H9 (cell line): ENCODE measurements around the gene PTMA. TPM values are rescaled to one million over a fixed set of nuclear protein-coding genes. Genes with fewer than 3 reads are reported as not detected.

Experiments
- DNase-seq: peaks from one replicate; pipeline ENCODE4 v3.0.0-alpha.2; 2017
- H2AFZ ChIP-seq: one replicate; pipeline ENCODE4 v1.6.1; 2013; ENCODE audit warnings: mild to moderate bottlenecking, low read length, control low read depth, moderate library complexity
- H2AK5ac ChIP-seq: 2 replicates; pipeline ENCODE4 v1.6.1; 2013; ENCODE audit warnings: low read length, control low read depth, mixed read lengths; ENCODE audit not compliant: insufficient read length
- H2BK120ac ChIP-seq: one replicate; pipeline ENCODE4 v1.6.1; 2013; ENCODE audit warnings: low read depth, mild to moderate bottlenecking, low read length, control low read depth, inconsistent platforms; ENCODE audit not compliant: poor library complexity, severe bottlenecking
- H2BK12ac ChIP-seq: 2 replicates; pipeline ENCODE4 v1.6.1; 2013; ENCODE audit warnings: low read length, control low read depth, mixed read lengths, low read depth; ENCODE audit not compliant: insufficient read length
- H2BK15ac ChIP-seq: 2 replicates; pipeline ENCODE4 v1.6.1; 2013; ENCODE audit warnings: low read depth, low read length, control low read depth
- H2BK20ac ChIP-seq: one replicate; pipeline ENCODE4 v1.6.1; 2013; ENCODE audit warnings: low read depth, mild to moderate bottlenecking, low read length, control low read depth, inconsistent platforms; ENCODE audit not compliant: poor library complexity, severe bottlenecking
- H2BK5ac ChIP-seq: 2 replicates; pipeline ENCODE4 v1.6.1; 2013; ENCODE audit warnings: low read length, control low read depth, mixed read lengths; ENCODE audit not compliant: insufficient read length
- H3K14ac ChIP-seq: 2 replicates; pipeline ENCODE4 v1.6.1; 2013; ENCODE audit warnings: low read length, control low read depth; ENCODE audit not compliant: insufficient read depth
- H3K18ac ChIP-seq: 2 replicates; pipeline ENCODE4 v1.6.1; 2013; ENCODE audit warnings: low read depth, mild to moderate bottlenecking, mixed read lengths, low read length, control low read depth; ENCODE audit not compliant: insufficient read length
- H3K23ac ChIP-seq: 2 replicates; pipeline ENCODE4 v1.6.1; 2013; ENCODE audit warnings: low read length, control low read depth, mixed read lengths, low read depth; ENCODE audit not compliant: insufficient read length
- H3K23me2 ChIP-seq: 2 replicates; pipeline ENCODE4 v1.6.1; 2013; ENCODE audit warnings: low read depth, mild to moderate bottlenecking, mixed read lengths, low read length, control low read depth; ENCODE audit not compliant: insufficient read length, poor library complexity, severe bottlenecking
- H3K27ac ChIP-seq: 2 replicates; pipeline ENCODE4 v1.5.1; 2013; ENCODE audit warnings: low read length, control low read depth, mixed read lengths, low read depth; ENCODE audit not compliant: insufficient read length
- H3K27me3 ChIP-seq: 2 replicates; pipeline ENCODE4 v1.6.1; 2013; ENCODE audit warnings: low read length, control low read depth, inconsistent platforms; ENCODE audit not compliant: insufficient read depth
- H3K4ac ChIP-seq: 2 replicates; pipeline ENCODE4 v1.6.1; 2013; ENCODE audit warnings: low read depth, mild to moderate bottlenecking, control low read depth, inconsistent platforms, low read length, moderate library complexity
- H3K4me1 ChIP-seq: 2 replicates; pipeline ENCODE4 v1.6.1; 2013; ENCODE audit warnings: low read length, control low read depth, inconsistent platforms; ENCODE audit not compliant: insufficient read depth
- H3K4me2 ChIP-seq: 2 replicates; pipeline ENCODE4 v1.6.1; 2013; ENCODE audit warnings: low read length, control low read depth, mixed read lengths; ENCODE audit not compliant: insufficient read length, insufficient read depth
- H3K56ac ChIP-seq: 2 replicates; pipeline ENCODE4 v1.6.1; 2013; ENCODE audit warnings: low read depth, mild to moderate bottlenecking, mixed read lengths, low read length, control low read depth; ENCODE audit not compliant: insufficient read length
- H3K79me1 ChIP-seq: 2 replicates; pipeline ENCODE4 v1.6.1; 2013; ENCODE audit warnings: low read depth, mild to moderate bottlenecking, moderate library complexity, low read length, control low read depth, inconsistent platforms; ENCODE audit not compliant: insufficient read depth, poor library complexity, severe bottlenecking
- H3K79me2 ChIP-seq: 2 replicates; pipeline ENCODE4 v1.6.1; 2013; ENCODE audit warnings: low read length, control low read depth, inconsistent platforms; ENCODE audit not compliant: insufficient read depth
- H3K9ac ChIP-seq: 2 replicates; pipeline ENCODE4 v1.6.1; 2013; ENCODE audit warnings: low read length, control low read depth, mixed read lengths; ENCODE audit not compliant: insufficient read length; ENCODE audit errors: extremely low read depth
- H3K9me3 ChIP-seq: one replicate; pipeline ENCODE4 v1.6.1; 2013; ENCODE audit warnings: low read depth, low read length, inconsistent platforms; ENCODE audit not compliant: control insufficient read depth
- H3T11ph ChIP-seq: one replicate; pipeline ENCODE4 v1.6.1; 2013; ENCODE audit warnings: mild to moderate bottlenecking, low read length, control low read depth, inconsistent platforms
- H4K20me1 ChIP-seq: one replicate; pipeline ENCODE4 v1.6.1; 2013; ENCODE audit not compliant: control insufficient read depth, insufficient read length, insufficient read depth
- H4K5ac ChIP-seq: 2 replicates; pipeline ENCODE4 v1.6.1; 2013; ENCODE audit warnings: low read depth, mild to moderate bottlenecking, mixed read lengths, low read length, control low read depth; ENCODE audit not compliant: insufficient read length
- H4K8ac ChIP-seq: replicated peaks from 2 replicates; pipeline ENCODE4 v1.6.1; 2013; ENCODE audit warnings: low read length, control low read depth, mixed read lengths, low read depth; ENCODE audit not compliant: insufficient read length
- H4K91ac ChIP-seq: 2 replicates; pipeline ENCODE4 v1.6.1; 2013; ENCODE audit warnings: low read depth, mild to moderate bottlenecking, moderate library complexity, mixed read lengths, low read length, control low read depth; ENCODE audit not compliant: insufficient read length
- H3K27ac Mint-ChIP-seq, 3 experiments: 2 replicates in 2 of 3; 3 replicates in 1 of 3; pipeline ENCODE4 v1.8.0; 2020 to 2021; ENCODE audit warnings: mixed read lengths in 3 of 3, mild to moderate bottlenecking in 1 of 3, moderate library complexity in 1 of 3
- H3K27me3 Mint-ChIP-seq: 2 replicates; pipeline ENCODE4 v1.8.0; 2021; ENCODE audit warnings: low read depth, mild to moderate bottlenecking, moderate library complexity, mixed read lengths
- H3K36me3 Mint-ChIP-seq, 3 experiments: 2 replicates in 2 of 3; 3 replicates in 1 of 3; pipeline ENCODE4 v1.8.0; 2020 to 2021; ENCODE audit warnings: low read depth in 3 of 3, mixed read lengths in 3 of 3; ENCODE audit not compliant: insufficient read depth in 1 of 3
- H3K4me1 Mint-ChIP-seq, 2 experiments: 2 replicates each; pipeline ENCODE4 v1.8.0; 2020; ENCODE audit warnings: mixed read lengths in 2 of 2
- H3K4me3 Mint-ChIP-seq, 2 experiments: 2 replicates in 1 of 2; 3 replicates in 1 of 2; pipeline ENCODE4 v1.8.0; 2020 to 2021; ENCODE audit warnings: mild to moderate bottlenecking in 2 of 2, mixed read lengths in 2 of 2, moderate library complexity in 1 of 2
- H3K9me3 Mint-ChIP-seq, 2 experiments: 2 replicates in 1 of 2; 3 replicates in 1 of 2; pipeline ENCODE4 v1.8.0; 2020; ENCODE audit warnings: mild to moderate bottlenecking in 2 of 2, mixed read lengths in 2 of 2, moderate library complexity in 1 of 2
- CTCF ChIP-seq: fragments of 200-600 bp; sonication (generic); conservative IDR thresholded peaks from 3 replicates; pipeline ENCODE4 v1.8.0; 2021; ENCODE audit warnings: antibody characterized with exemption, mild to moderate bottlenecking
- WGBS: extraction: QIAGEN DNeasy Blood & Tissue Kit; methylation state at CpG from one replicate; pipeline ENCODE4 v1.1.7; 2013; ENCODE audit warnings: missing lambda C conversion rate, low lambda C conversion rate, mixed read lengths; ENCODE audit not compliant: insufficient read length; ENCODE audit errors: extremely low coverage; 5-methylcytosine and 5-hydroxymethylcytosine counted together
- total RNA-seq: library from RNA; stranded (reverse); gene quantifications from 2 replicates; pipeline ENCODE4 v1.2.1, GENCODE V29; 2021

Gene PTMA
- total RNA-seq, 1 experiment from 2014 or later: 1,963 TPM

GRCh38 chr2:231696004-231696367 lies 12.3 kb upstream of the PTMA start:
- H4K91ac ChIP-seq: no peak overlapping the region
- no peak overlapping the region for H3K56ac ChIP-seq
- no peaks in the 10 kb centered on the region for H3K79me2 ChIP-seq
- H3K23ac ChIP-seq: no peak overlapping the region
- no peak for DNase-seq
- no peak overlapping the region for H4K8ac ChIP-seq
- H3K27ac Mint-ChIP-seq: no peak overlapping the region
- TF ChIP-seq CTCF: no peak
- H3K36me3 Mint-ChIP-seq: no peaks in the 10 kb centered on the region; a peak in 1 of 7 replicates
- peaks cover 2% of the 10 kb centered on the region; the same call in 1 of the 2 replicates for H3K27me3 Mint-ChIP-seq
- H3K23me2 ChIP-seq: no peaks in the 10 kb centered on the region
- no peak overlapping the region for H2BK12ac ChIP-seq
- no peaks in the 10 kb centered on the region for H3K9me3 Mint-ChIP-seq
- no peak overlapping the region for H3K18ac ChIP-seq
- no peak overlapping the region for H2AK5ac ChIP-seq
- H3K27ac ChIP-seq: no peak overlapping the region
- H2BK20ac ChIP-seq: no peak overlapping the region
- no peak overlapping the region for H3K9ac ChIP-seq
- H3K79me1 ChIP-seq: no peaks in the 10 kb centered on the region
- no peaks in the 10 kb centered on the region for H3K4me1 ChIP-seq
- H3K4me1 Mint-ChIP-seq: peaks cover 6% of the 10 kb centered on the region in 2 experiments
- no peak overlapping the region for H4K5ac ChIP-seq
- H2AFZ ChIP-seq: no peak overlapping the region
- H3K4ac ChIP-seq: no peak overlapping the region
- H3K4me2 ChIP-seq: no peak overlapping the region
- no peak overlapping the region for H2BK120ac ChIP-seq
- no peak overlapping the region for H3K4me3 Mint-ChIP-seq
- no peaks in the 10 kb centered on the region for H3K9me3 ChIP-seq
- no peak overlapping the region for H2BK15ac ChIP-seq
- no CpG with 5 or more reads among the region's 2 CpGs for WGBS
- no peaks in the 10 kb centered on the region for H3K27me3 ChIP-seq
- H2BK5ac ChIP-seq: no peak overlapping the region
- H4K20me1 ChIP-seq: no peaks in the 10 kb centered on the region
- no peak overlapping the region for H3T11ph ChIP-seq
- H3K14ac ChIP-seq: no peak overlapping the region
